WI38 (cell line): Measurements from ENCODE around the gene ZBTB20.

Experiments used
- H3K4me3 ChIP-seq: 2 replicates; pipeline ENCODE4 v1.5.1; 2011; ENCODE audit warnings: low read depth, mild to moderate bottlenecking, control low read depth, low read length
- CTCF ChIP-seq: IDR thresholded peaks from 2 replicates; pipeline ENCODE4 v1.5.1; 2012; ENCODE audit warnings: low read depth, mild to moderate bottlenecking, control low read depth, low read length

Gene ZBTB20

GRCh38 chr3:114469070-114469469, 678.0 kb downstream of the ZBTB20 start:
- H3K4me3 ChIP-seq = no peak overlapping the region
- TF ChIP-seq CTCF = no peak

DNA sequence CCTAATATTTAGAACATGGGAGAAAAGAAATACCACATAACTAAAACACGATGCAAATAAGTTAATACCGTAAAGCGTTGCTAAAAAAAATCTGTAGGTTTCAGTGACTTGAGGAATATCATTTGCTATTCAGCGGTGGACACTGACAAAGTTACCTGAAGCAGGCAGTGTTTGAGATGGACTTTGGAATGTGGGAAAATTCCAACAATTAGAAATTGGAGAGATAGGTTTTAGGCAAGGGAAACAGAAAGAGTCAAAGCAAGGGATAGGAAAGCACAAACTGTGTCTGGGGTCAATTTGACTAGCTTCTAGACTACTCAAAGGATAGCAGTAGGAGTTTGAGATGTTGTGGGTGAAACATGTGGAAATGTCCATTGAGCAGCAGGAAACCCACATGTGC, 680.3 kb downstream of the ZBTB20 start:
- no peak for TF ChIP-seq CTCF
- H3K4me3 ChIP-seq = no peak overlapping the region

- TF ChIP-seq CTCF = no peak
- no peak overlapping the region for H3K4me3 ChIP-seq
These were observed 680.8 kb downstream of the ZBTB20 start for GRCh38 chr3:114466251-114466650.

DNA sequence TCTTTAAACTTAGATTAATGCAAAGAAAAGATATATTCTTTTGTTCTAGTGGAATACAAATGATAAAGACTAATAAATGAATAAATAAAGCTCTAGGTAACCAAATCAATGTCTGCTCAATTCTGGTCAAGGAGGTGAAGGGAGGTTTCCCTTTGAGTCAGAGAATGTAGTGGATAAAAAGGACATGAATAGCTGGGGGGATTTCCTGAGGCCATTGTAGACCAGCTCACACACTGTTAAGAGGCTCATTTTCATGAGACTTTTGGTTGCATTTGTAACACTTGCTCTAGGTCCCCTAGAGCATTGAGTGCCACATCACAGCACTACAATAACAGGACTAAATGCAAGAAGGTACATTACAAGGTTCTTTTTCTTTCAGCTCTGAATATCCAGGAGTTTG, 682.5 kb downstream of the ZBTB20 start:
- no peak overlapping the region for H3K4me3 ChIP-seq
- no peak for TF ChIP-seq CTCF

DNA sequence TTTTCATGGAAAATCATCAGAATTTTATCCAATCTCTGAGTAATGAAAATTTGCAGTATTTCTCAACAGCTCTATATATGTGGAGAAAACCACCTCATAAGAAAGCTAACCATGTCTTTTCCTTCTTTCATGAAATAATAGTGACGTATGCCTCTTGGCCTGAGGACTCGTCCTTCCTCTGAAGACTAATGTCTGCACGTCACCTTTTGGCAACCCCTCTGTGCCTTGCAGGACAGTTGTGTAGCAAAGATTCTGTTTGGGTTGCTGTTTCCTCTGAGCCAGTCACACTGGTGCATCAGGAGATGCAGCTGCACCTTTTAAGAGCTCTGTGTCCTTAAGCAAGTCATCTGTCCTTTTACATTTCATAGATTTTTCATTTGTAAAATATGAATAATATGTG, 684.3 kb downstream of the ZBTB20 start:
- TF ChIP-seq CTCF = no peak

DNA sequence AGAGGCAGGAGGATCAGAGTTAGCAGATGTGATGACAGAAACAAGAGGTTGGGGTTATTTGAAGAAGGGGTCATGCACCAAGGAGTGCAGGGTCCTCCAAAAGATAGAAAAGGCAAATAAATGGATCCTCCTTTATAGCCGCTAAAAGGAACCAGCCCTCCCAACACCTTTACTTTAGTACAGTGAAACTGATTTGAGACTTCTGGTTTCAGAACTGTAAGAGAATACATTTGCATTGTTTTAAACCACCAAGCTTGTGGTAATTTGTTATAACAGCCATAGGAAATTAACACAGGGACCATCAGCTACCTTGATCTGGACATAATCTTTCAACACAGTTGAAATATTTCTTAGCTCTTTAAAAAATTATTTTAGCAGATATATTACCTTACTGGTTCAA, 686.6 kb downstream of the ZBTB20 start:
- no peak for TF ChIP-seq CTCF
- H3K4me3 ChIP-seq = no peak overlapping the region

More for the DNA sequence above, 684.3 kb downstream of the ZBTB20 start:
- no peak overlapping the region for H3K4me3 ChIP-seq

DNA sequence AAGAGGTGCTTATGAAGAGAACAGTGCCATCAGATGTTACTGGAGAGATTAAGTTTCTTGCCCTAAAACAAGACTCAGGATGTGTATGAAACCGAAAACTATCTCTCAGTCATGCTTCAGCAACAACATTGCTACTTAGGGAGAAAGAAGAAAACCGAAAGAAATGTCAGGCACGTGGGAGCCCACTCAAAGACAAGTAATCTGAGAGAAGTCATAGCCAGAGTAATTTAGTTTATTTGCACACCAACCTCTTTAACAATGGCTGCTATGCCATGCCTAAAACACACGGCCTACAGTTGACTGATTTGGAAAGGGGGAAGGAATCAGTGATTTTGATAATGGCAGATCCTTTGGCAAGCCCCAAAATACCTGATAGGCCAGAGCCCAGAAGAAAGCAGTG, 690.3 kb downstream of the ZBTB20 start:
- TF ChIP-seq CTCF = no peak
- H3K4me3 ChIP-seq = no peak overlapping the region
